Common myeloid progenitor, CD34-positive (primary cell): ENCODE data around the gene UGT1A7.

ENCODE experiments used
- CTCF ChIA-PET: fragments of 350-600 bp; sonication (Branson Sonifier 250); formaldehyde crosslinking; loops from one replicate; lab custom pipeline; 2021; ENCODE audit warnings: antibody characterized with exemption; lab: Charles Lee
- POLR2A ChIA-PET: fragments of 350-600 bp; sonication (Branson Sonifier 250); formaldehyde crosslinking; loops from one replicate; lab custom pipeline; 2021; ENCODE audit warnings: antibody characterized with exemption; lab: Charles Lee
- DNase-seq, 3 donors: peaks; one replicate each; pipeline versions ENCODE4 v3.0.0 to v3.0.0-alpha.2; 2013
- H3K27ac ChIP-seq, 2 experiments: 1 replicate in 1 of 2; 2 replicates in 1 of 2; pipeline ENCODE4 v1.7.0; 2013; ENCODE audit warnings: inconsistent platforms in 2 of 2, low read length in 2 of 2, mild to moderate bottlenecking in 2 of 2, low read depth in 1 of 2, moderate library complexity in 1 of 2; ENCODE audit not compliant: severe bottlenecking in 2 of 2, insufficient read depth in 1 of 2, poor library complexity in 1 of 2
- H3K27me3 ChIP-seq, 5 experiments: replicated peaks in 2 of 5; 1 replicate in 3 of 5; 2 replicates in 2 of 5; pipeline versions ENCODE4 v1.6.1 to v1.7.0; 2013; ENCODE audit warnings: low read length in 4 of 5, mild to moderate bottlenecking in 2 of 5, moderate library complexity in 2 of 5, inconsistent platforms in 1 of 5; ENCODE audit not compliant: insufficient read depth in 5 of 5, control insufficient read depth in 4 of 5
- H3K36me3 ChIP-seq, 4 experiments: 1 replicate in 2 of 4; 2 replicates in 2 of 4; pipeline versions ENCODE4 v1.6.1 to v1.7.0; 2013; ENCODE audit warnings: low read length in 3 of 4, control low read depth in 1 of 4, mild to moderate bottlenecking in 1 of 4; ENCODE audit not compliant: control insufficient read depth in 4 of 4, insufficient read depth in 4 of 4
- H3K4me1 ChIP-seq, 4 experiments: 1 replicate in 3 of 4; 2 replicates in 1 of 4; pipeline versions ENCODE4 v1.6.1 to v1.7.1; 2013; ENCODE audit warnings: low read length in 3 of 4, mild to moderate bottlenecking in 3 of 4, control low read depth in 1 of 4, inconsistent platforms in 1 of 4, moderate library complexity in 1 of 4; ENCODE audit not compliant: control insufficient read depth in 4 of 4, insufficient read depth in 4 of 4; ENCODE audit errors: control extremely low read depth in 1 of 4
- H3K4me3 ChIP-seq, 7 experiments: 1 replicate in 4 of 7; 2 replicates in 3 of 7; pipeline versions ENCODE4 v1.5.1 to v1.7.0; 2013; ENCODE audit warnings: mild to moderate bottlenecking in 7 of 7, low read length in 6 of 7, moderate library complexity in 6 of 7, inconsistent platforms in 2 of 7, low read depth in 2 of 7, control low read depth in 1 of 7; ENCODE audit not compliant: insufficient read depth in 4 of 7, control insufficient read depth in 1 of 7; ENCODE audit errors: extremely low read depth in 1 of 7
- H3K9me3 ChIP-seq, 5 experiments: 1 replicate in 4 of 5; 2 replicates in 1 of 5; pipeline versions ENCODE4 v1.6.1 to v1.7.1; 2013; ENCODE audit warnings: low read length in 4 of 5, mild to moderate bottlenecking in 2 of 5, inconsistent platforms in 1 of 5, low read depth in 1 of 5, moderate library complexity in 1 of 5; ENCODE audit not compliant: control insufficient read depth in 4 of 5, insufficient read depth in 2 of 5; ENCODE audit errors: control extremely low read depth in 1 of 5
- WGBS: methylation state at CpG from one replicate; pipeline ENCODE4 v1.1.5; 2013; ENCODE audit not compliant: insufficient coverage; 5-methylcytosine and 5-hydroxymethylcytosine counted together

UGT1A7 gene

DNA sequence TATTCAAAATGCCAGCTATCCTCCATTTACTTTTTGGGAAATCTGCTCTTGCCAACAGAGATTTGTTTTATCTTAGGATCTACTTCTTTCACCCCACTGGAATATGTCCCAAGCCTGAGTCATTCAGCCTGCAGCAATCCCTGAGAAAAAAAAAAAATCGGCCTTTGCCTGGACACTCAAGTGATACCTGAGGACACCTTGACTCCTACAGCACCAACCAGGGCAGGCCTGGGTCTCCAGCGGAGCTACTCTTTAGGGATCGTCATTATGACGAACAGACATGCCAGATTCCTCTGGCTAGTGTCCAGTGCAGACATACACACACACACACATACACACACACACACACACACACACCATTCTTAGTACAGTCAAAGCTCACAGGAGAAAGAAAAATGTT is 8.7 kb downstream of the UGT1A7 start:
- Histone ChIP-seq H3K4me1 (peaks cover 2 to 22% (median 12%) of the 10 kb centered on the region in 4 experiments), H3K27me3 (no peaks in the 10 kb centered on the region), H3K9me3 (no peaks in the 10 kb centered on the region), H3K27ac (no peak overlapping the region), H3K36me3 (no peaks in the 10 kb centered on the region), H3K4me3 (no peak overlapping the region)
- ChIA-PET CTCF (interaction anchor here (1.5 kb wide), 1 partner anchor 9 kb away, joined by 6 read pairs; no protein-coding TSS in a partner anchor), POLR2A (no interaction called here)
- no peak for DNase-seq
- 100% methylated on average over 1 of the region's 4 CpGs for WGBS

- DNase-seq: no peak
- no peaks in the 10 kb centered on the region for H3K36me3 ChIP-seq
- no peaks in the 10 kb centered on the region for H3K27me3 ChIP-seq
- no peaks in the 10 kb centered on the region for H3K9me3 ChIP-seq
- H3K4me3 ChIP-seq: no peak overlapping the region
- 82% methylated on average over 6 of the region's 11 CpGs for WGBS
- ChIA-PET CTCF (interaction anchor here (1.2 to 1.5 kb wide), 2 partner anchors 8 to 37 kb away, joined by 3 to 6 read pairs; partner anchors contain the start of gene UGT1A3), POLR2A (no interaction called here)
- H3K4me1 ChIP-seq: peaks cover 2 to 22% (median 12%) of the 10 kb centered on the region in 4 experiments
- no peak overlapping the region for H3K27ac ChIP-seq
These were observed 10.0 kb downstream of the UGT1A7 start for GRCh38 chr2:233691443-233692433.

DNA sequence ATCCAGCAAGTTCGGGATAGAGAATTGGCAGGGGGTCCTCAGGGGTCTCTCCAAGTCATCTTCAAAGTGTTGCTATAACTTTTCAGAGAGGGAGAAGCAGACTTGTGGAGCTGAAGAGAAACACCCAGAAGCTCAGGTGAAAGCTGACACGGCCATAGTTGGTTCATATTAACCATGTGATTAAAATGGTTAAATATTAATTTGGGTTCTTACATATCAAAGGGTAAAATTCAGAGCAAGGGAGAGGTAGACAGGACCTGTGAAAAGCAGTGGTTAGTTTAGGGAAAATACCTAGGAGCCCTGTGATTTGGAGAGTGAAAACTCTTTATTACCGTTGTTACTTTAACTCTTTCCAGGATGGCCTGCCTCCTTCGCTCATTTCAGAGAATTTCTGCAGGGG is 10.9 kb downstream of the UGT1A7 start, which contains the start of gene UGT1A6:
TSS of gene UGT1A6 (plus strand) at position 243 of the 400 bp plus-strand sequence. CDS start at position 358, 115 bp downstream.
- Histone ChIP-seq H3K4me3 (no peak within 1 kb of the TSS), H3K36me3 (no peaks in the 10 kb centered on the region), H3K27me3 (no peaks in the 10 kb centered on the region), H3K9me3 (no peaks in the 10 kb centered on the region), H3K27ac (no peak within 1 kb of the TSS), H3K4me1 (peaks cover 2 to 20% (median 12%) of the 10 kb centered on the region in 4 experiments)
- ChIA-PET POLR2A (no interaction called here), CTCF (interaction anchor here (1.2 kb wide), 1 partner anchor 36 kb away, joined by 3 read pairs; the partner anchor contains the start of gene UGT1A3)
- WGBS: 100% methylated on average over 2 of the region's 4 CpGs
- no peak for DNase-seq

DNA sequence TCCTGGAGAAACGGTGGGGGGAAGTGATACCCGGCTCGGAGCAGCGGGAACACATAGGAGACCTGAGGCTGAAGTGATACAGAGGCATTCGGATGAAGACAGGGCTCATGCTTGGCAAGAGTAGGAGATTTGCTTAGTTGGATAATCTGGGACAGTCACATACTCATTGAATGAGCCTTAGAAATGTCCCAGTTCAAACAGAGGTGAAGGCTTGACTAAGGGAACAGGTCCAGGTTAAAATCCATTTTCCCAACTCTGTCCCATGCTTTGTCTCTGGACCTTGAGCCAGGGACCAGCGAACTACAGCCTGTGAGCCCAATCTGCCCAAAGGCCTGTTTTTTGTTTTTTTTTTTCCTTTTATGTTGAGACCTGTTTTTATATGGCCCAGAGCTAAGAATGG is 12.3 kb downstream of the UGT1A7 start:
- DNase-seq: no peak
- Histone ChIP-seq H3K36me3 (no peaks in the 10 kb centered on the region), H3K4me1 (peaks cover 0 to 10% (median 6%) of the 10 kb centered on the region in 4 experiments), H3K9me3 (no peaks in the 10 kb centered on the region), H3K4me3 (no peak overlapping the region), H3K27ac (no peak overlapping the region), H3K27me3 (no peaks in the 10 kb centered on the region)
- POLR2A ChIA-PET: no interaction called here
- WGBS: 96% methylated on average over 4 of the region's 6 CpGs
- CTCF ChIA-PET: no interaction called here

DNA sequence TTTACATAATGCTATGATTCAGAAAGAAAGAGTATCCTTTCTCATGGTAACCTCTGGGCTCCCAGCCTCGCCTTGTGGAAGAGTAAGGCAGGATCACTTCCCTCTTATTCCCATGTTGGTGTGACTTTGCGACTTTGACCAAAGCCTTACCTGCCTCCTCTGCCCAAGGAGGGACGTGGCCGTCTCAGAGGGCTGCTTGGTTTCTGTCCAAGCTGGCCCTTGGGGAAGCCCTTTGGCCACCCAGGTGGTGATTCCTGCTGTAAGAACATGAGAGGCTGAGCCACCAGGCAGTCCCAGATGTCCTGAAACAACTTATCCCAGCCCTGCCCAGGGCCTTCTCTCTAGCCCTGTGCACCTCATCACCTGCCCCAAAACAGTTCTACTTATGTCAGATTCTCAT is 17.0 kb downstream of the UGT1A7 start:
- CTCF ChIA-PET: interaction anchor here (0.5 to 2.0 kb wide), 2 partner anchors 8 to 169 kb away, joined by 3 to 6 read pairs; partner anchors contain the start of gene MSL3B
- WGBS: 95% methylated on average over 4 of the region's 4 CpGs

DNA sequence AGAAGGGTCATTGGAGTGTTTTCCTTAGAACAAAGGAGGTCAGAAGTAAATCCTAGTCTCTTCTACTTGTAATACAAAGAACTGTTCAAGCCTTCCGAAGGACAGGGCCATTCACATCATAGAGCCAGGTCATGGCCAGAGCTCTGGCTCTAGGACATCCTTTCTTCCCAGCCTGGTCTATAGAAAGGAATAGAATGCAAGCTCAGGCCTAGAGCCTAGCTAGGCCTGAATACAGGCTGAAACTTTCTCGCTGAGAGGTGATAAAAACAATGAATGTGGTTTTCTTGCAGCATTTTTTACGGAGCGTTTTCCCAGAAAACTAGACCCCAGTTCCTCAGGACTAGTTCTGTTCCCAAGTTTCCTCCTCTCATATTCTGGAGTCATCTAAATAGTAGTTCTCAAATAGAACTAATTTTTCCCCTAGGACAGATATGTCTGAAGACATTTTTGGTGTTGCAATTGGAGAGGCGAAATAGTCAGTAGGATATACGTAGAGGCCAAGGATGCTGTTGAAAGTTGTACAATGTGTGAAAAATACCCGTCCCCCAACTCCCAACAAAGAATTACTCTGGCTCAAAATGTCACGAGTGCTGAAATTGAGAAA is 17.8 kb downstream of the UGT1A7 start:
- H3K9me3 ChIP-seq: no peaks in the 10 kb centered on the region
- H3K4me1 ChIP-seq: peaks cover 0 to 17% (median 7%) of the 10 kb centered on the region in 4 experiments
- peak overlapping the region in 1 of 2 experiments; percentile 6 for H3K27ac ChIP-seq
- CTCF ChIA-PET: interaction anchor here (2.0 kb wide), 1 partner anchor 9 kb away, joined by 6 read pairs; no protein-coding TSS in a partner anchor
- WGBS: 100% methylated on average over 3 of the region's 8 CpGs
- DNase-seq: no peak
- H3K27me3 ChIP-seq: no peaks in the 10 kb centered on the region
- H3K4me3 ChIP-seq: no peak overlapping the region
- no peaks in the 10 kb centered on the region for H3K36me3 ChIP-seq
- POLR2A ChIA-PET: no interaction called here

More for the DNA sequence above, 17.0 kb downstream of the UGT1A7 start:
- DNase-seq: no peak
- Histone ChIP-seq H3K27ac (no peak overlapping the region), H3K9me3 (no peaks in the 10 kb centered on the region), H3K4me3 (no peak overlapping the region), H3K4me1 (peaks cover 0 to 17% (median 7%) of the 10 kb centered on the region in 4 experiments), H3K36me3 (no peaks in the 10 kb centered on the region), H3K27me3 (no peaks in the 10 kb centered on the region)
- POLR2A ChIA-PET: no interaction called here
